EL (cell line): Measurements from ENCODE around the gene AKT1S1.

ENCODE experiments used
- DNase-seq: peaks from one replicate; pipeline ENCODE4 v3.0.0-alpha.2; 2016

Gene AKT1S1

DNA sequence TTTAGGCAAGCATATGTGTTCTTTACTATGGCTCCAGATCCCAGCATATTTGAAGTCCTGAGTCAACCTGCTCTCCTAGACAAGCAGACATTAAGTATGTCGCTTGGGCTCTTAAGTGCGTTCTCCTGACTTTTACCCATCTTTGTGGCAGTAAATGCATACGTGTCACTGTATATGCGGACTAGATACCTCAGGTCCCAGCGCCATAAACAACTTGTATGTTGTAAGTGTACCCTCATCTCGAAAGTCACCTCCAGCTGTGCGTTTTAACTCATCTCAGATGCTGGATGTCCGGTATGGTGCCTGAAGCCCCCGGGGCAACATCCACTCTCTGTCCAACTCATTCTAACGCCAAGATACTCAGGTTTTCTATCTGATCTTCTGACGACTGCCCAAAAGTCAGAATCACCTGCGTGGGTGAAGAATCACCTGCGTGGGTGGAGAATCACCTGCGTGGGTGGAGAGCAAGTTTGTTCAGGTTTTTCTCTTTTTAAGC lies 24.5 kb downstream of the AKT1S1 start:
- DNase-seq = no peak

DNA sequence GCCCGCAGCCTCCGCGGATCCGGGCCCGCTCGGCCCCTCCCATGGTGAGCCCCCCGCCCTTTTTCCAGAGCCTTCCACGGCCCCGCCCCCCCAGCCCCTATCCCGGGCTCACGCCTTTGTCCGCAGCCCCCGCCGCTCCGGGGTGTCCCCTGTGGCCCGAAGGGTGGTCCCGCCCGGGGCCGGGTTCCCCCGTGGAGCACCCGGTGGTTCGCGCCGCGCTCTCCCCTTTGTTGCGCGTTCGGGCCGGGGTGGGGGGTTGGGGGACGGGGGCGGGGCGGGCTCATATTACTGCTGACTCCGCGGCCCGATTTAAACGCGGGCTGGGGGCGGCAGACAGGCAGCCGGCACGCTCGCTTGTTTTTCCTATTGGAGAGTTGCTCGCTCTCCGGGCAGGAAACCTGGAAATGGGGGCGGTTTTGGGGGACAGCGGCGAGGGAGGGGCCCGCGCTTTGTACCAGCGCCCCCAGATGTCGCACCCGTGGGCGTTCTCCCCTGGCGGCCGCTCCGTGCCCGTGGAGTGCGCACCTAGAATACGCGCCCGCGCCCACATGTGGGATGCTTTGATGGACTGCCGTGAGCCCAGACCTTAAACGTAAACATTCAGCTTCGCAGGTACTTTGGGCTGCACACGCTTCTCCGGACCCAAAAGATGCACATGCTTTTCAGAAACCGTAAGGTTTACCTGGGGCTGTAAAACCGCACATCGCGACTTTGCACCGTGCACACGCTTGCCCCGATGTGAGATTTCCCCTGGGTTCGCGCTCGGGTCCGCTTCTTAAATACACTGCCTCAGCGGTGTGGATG lies 25.5 kb downstream of the AKT1S1 start:
- no peak for DNase-seq

DNA sequence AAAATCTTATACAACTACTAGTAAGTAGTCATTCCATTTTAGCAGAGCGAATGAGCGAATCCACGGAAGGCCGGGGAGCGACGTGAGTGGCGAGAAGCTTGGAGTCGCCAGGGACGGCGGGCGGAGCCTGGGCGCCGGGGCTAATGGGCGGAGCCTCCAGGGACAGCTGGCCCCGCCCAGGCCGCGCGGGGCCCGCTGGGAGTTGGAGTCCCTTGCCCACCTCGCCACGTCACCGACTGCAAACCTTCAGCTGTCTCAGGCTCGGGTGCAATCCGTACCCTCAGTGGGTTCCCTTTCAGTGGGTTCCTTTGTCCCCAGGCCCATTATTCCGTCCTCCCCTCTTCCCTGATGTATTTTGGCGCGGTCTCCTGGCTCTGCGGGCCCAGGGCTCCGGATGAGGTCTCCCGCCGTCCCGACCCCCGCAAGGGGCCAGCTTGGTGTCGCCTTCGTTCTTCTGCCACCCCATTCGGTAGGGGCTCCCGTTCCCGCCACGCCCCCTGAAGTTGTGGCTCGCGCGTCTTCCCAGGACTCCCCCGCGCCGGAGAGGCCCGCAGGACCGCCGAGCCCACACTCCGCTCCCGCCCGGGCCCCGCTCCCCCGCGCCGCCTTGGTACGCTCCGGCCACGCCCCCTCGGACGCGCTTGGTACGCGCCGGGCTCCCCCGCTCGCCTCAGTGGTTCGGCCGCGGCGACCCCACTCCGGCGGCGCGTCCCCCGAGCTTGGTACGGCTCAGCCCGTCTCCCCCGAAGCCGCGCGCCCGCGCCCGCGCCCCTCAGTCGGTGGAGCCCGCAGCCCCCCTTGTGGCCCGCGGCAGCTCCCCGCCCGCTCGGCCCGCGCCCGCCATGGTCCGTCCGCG lies 26.4 kb downstream of the AKT1S1 start, which contains the start of gene PTOV1:
Gene PTOV1 (plus strand): TSS at position 673 of the 856 bp plus-strand sequence.
- peak; percentile 92 for DNase-seq

DNA sequence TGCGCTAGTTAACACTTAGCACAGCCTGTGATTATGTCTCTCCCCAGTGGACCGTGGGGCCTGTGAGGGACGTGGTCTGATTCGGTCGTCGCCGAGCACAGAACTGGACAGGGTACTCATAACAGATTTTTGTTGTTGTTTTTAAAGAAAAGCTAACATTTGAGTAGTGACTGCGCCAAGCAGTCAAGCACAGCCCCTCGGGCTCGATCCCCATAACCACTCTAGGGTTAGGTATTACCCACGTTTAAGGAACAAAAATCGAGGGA lies 27.0 kb downstream of the AKT1S1 start:
- no peak for DNase-seq

DNA sequence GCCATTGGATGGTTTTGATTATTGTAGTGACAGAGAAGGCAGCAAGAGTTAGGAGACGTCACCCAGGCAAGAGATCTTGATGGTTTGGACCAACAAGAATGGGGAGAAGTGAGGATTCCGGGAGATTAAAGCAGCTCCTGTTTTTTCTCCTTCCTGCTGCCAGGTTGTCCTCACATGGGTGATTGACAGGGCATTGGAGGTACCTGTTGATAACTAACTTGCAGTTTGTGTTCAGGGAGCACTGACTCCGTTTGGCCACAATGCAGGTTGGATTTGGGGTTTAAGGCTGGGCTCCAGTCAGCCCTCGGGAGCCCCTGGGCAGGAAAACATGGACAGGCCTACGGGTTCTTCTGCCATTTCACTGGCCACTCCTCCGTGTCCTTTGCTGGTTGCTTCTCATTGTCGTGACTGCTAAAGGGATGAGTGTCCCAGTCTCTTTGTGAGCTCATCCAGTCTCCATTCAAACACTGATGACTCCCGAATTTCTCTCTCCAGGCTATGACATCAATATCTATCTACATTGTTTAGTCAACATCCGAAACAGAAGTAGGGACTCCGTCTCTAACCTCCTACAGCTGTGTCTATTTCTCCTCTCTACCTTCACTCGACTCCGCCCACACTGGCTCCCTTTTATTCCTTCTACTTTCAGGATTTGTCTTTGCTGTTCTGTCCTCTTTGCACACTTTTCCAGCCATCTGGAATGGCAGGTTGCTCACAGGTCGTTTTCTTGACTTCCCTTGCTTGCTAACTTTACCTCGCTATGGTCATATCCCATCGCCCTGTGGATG lies 27.5 kb downstream of the AKT1S1 start:
- DNase-seq = no peak

DNA sequence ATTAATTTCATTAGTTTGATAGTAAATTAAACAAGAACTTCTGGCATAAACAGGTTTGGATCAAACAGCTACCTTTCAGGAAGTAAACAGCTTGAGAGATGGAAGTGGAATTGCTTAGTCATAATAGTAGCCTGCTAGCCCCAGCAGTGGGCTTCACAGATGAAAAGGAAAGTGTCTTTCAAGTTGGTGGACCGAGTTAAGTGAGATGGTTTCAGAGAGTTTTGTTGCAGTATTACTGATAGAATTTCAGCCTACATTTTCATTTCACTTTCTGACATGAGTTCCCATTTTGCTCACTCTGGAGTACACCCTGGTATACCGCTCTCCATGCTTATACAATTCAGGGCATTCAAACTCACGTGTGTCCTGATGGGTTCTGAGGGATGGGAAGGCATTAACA lies 28.2 kb downstream of the AKT1S1 start:
- no peak for DNase-seq

DNA sequence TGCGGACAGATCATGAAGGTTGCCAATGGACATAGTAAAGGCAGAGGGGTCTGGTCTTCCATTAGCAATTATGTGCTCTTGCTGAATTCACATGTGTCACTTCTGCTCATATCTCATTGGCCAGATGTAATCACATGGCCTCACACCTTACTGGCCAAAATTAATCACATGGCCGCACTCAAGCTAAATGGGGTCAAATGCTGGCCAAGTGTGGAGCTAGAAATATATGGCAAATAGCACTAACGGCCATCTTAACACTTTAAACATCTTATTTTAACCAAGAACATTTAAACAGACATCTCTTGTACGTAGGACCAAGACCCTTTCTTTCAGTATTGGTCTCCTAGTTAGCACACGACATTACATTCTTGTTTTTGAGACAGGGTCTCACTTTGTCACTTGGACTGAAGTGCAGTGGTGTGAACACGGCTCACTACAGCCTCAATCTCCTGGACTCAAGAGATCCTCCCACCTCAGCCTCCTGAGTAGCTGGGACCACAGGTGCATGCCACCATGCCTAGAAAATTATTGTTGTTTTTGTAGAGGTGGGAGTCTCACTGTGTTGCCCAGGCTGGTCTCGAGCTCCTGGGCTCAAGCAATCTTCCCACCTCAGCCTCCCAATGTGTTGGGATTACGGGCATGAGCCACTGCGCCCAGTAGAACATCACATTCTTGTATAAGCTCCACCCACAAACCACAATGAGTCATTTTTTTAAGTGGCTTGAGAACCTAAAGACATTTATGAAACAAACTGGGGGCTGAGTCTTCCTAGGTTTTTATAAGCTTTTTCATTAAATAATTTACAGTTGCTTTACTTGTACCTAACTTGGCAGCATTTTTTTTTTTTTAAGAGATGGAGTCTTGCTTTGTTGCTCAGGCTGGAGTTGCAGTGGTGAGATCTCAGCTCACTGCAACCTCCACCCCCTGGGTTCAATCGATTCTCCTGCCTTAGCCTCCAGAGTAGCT lies 29.1 kb downstream of the AKT1S1 start:
- peak; percentile 92 for DNase-seq

DNA sequence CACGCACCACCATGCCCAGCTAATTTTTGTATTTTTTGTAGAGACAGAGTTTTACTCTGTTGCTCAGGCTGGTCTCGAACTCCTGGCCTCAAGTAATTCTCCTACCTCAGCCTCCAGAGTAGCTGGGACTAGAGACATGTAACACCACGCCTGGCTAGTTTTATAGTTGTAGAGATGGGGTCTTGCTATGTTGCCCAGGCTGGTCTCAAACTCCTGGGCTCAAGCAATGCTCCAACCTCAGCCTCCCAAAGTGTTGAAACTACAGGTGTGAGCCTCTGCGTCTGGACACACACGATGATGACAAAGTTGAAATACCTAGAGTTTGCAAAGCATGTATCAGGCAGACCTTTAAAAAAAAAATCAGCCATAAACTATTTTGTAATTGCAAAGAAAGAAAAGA lies 30.7 kb downstream of the AKT1S1 start:
- DNase-seq = no peak

DNA sequence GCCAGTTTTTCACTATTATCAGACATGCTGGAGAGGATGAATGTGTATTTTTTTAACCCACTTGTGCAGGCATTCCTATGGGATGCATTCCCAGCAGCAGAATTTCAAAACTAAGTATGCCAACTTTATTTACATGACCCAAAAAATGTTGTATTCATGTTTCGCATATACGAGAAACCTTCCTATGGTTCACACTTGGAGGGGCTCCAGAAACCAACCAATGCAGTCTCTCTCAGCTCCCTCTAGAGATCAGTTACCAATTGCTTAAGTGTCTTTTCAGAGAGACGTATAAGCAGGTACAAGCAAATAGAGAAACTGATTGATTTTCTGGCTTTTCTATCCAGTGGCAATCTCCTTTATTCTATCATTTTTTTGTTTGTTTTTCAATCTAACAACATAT lies 31.7 kb downstream of the AKT1S1 start:
- no peak for DNase-seq

DNA sequence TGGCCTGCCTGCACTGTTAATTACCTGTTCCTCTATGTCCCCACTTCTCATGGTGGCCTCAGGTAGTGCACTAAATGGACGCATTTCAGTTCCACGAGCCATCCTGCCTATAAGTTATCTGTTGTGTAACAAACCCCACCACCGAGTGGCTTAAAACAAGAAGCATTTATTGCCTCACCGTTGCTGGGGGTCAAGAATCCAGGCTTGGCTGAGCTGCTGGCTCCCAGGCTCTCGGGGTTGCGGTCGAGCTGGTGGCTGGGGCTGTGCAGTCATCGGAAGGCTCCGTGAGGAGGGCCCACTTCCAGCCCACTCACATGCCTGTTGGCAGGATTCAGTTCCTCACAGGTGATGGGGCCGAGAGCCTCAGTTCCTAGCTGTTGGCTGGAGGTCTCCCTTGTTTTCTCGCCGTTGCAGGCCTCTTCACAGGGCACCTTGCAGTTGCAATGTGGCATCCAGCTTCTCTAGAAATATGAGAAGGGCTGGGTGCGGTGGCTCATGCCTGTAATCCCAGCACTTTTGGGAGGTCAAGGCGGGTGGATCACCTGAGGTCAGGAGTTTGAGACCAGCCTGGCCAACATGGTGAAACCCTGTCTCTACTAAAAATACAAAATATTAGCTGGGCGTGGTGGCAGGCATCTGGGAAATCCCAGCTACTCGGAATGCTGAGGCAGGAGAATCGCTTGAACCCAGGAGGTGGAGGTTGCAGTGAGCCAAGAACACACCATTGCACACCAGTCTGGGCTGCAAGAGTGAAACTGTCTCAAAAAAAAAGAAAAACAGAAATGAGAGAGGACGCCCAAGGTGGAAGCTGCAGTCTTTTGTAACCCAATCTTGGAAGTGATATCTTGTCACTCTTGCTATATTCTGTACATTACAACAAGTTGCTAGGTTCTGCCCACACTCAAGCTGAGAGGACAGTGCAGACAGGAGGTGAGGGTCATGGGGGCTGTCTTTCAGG lies 32.7 kb downstream of the AKT1S1 start:
- no peak for DNase-seq

DNA sequence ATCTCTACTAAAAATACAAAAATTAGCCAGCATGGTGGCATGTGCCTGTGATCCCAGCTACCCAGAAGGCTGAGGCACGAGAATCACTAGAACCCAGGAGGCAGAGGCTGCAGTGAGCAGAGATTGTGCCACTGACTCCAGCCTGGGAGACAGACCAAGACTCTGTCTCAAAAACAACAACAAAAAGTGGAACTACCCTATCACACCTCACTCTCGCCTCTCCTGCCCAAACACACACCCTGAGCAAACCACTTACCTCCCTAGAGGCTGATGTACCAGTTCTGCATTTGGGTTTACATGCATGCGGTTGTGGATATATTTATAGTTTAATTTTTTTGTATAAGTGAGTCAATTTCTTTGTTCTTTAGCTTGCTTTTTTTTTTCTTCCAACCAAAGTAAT lies 33.9 kb downstream of the AKT1S1 start:
- DNase-seq = no peak

DNA sequence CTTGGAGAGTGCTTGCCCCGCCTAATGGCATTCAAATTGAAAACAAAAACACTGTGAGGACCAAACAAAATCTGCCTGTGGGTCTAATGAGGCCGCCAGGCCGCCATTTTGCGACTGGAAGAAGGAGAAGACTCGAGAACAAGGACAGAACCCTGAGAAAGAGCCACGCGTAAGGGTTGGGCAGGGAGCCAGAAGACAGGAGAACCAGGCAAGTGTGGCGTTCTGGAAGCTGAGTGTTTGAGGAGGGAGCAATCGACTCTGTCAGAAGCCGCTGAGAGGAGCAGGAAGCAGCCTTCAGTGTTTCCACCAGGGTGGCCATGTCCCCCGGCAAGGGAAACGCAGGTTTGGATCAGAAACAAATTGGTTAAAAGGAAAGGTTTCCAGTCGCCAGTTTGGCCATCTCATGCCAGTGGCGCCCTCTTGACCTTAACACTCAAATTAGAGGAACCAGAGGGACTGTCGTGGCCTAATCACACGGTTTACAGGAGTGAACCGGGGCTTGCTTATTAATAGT lies 36.4 kb downstream of the AKT1S1 start:
- DNase-seq = no peak

DNA sequence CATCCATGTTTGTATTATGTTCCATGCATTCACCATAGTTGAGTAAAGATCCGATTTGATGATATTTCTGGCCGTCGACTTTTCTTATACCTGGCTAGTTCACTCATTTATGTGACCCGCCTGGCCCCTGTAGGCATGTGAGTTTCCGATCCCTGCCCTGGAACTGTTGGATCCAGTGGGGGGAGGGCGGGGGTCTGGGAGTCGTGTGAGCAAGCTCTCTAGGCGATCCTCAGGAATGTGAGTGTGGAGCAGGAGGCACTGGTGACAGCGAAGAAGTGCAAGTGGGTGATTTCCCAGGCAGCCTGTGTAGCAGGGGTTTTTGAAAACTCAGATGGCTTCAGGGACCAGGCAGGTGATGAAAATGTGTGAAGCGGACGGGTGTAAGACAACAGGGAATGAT lies 36.8 kb downstream of the AKT1S1 start:
- no peak for DNase-seq

DNA sequence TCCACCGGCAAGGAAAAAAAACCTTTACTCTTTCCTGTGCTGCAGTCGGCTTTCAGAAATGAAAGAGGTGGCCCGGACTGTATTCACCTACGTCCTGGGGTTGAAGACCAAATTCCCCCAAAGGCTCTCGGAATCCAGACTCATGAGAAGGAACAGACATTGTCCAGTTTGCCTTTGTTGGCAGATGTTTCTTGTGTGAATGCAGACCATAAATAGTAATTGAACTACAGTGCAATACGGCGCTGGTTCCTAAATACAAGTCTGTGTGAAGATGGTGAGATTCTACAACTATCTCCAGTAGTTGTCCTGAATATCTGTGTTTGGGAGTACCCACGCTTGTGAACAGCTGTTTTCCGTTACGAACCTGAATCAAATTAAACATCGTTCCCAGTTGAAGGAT lies 37.4 kb downstream of the AKT1S1 start:
- no peak for DNase-seq

DNA sequence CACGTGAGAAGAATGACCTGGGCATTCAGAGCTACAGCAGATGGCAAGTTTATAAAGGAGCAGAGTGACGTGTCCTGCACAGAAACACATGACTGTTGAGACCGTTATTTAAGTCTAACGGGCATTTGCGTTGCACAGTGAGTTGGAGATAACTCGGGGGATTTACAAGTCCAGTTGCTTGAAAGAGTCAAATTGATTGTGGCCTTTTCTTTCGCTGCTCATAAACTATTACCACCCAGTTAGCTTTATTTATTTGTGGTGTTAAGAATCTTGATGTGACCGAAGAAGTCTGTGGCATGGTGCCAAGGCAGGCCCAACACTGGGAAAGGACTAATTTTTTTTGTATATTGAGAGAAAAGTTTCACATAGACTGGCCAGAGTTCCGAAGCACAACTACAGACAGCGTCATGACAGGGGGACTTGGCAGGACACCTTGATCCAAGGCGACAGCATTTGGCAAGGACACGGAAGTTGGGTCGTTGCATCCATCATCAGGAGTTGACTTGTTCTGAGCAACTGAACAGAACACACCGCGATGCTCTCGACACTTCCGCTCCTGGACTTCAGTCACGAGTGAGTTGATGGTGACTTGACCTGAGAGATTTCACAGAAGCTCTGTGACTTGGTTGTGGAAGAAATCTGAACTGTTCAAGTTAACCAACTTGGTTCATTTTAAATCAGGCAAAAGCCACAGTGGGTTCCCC lies 38.1 kb downstream of the AKT1S1 start:
- no peak for DNase-seq

DNA sequence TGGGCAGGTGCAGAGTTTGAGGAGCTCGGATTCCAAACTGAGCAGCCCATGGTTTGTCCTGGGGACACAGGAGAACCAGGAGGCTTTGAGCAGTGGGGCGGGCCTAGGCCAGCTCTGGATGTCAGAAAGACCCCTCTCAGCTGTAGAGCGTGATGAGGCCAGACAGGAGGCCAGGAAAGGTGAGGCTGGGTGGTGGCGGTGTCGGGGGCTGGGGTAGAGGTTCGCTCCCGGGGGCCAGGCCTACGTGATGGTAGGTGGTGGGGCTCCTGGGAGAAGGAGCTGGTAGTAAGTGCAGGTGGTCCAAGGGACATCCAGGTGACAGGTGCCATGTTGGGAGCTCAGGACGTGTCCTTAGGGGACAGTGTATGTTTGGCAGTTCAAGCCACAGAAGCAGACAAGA lies 39.7 kb downstream of the AKT1S1 start:
- no peak for DNase-seq

DNA sequence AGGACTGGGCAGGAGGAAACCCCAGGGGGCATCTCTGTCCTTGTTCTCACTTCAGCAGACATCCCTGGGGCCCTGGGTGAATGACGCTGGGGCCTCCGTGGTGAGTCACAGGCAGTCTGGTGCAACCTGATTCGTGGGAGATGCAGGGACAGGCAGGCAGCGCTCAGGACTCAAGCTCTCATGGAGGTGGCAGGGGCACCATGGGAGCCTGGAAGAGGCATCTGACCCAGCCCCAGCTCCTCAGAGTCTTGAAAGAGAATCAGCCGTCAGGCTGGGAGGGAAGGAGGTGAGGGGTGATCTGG lies 40.2 kb downstream of the AKT1S1 start:
- no peak for DNase-seq

DNA sequence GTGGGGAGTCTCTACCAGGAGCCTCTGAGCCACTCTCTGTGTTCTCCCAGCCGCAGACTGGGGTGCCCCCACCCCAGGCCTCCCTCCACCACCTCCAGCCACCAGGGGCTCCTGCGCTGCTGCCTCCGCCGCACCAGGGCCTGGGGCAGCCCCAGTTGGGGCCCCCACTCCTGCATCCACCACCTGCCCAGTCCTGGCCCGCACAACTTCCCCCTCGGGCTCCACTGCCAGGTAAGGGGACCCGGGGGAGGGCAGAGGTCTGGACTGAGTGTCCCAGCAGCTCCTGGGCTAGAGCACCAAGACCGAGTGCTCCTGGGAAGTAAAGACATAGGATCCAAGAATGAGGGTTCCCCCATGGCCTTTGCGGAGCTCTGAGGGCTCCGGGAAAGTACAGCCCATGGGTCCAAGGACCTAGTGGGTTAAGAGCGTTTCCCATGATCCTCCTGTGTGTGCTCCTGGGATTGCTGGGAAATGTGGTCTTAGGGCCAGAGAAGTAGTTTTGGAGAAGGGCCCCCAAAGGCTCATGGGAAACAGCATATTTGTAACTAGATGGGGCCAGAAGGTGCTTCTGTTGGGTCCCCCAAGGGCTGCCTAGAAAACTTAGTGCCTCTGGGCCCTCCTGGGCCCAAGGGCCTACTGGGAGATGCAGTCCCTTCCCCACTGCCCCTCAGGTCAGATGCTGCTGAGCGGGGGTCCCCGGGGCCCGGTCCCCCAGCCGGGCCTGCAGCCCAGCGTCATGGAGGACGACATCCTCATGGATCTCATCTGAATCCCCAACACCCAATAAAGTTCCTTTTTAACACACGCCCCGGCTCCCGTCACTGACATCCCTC lies 40.8 kb downstream of the AKT1S1 start:
- no peak for DNase-seq

DNA sequence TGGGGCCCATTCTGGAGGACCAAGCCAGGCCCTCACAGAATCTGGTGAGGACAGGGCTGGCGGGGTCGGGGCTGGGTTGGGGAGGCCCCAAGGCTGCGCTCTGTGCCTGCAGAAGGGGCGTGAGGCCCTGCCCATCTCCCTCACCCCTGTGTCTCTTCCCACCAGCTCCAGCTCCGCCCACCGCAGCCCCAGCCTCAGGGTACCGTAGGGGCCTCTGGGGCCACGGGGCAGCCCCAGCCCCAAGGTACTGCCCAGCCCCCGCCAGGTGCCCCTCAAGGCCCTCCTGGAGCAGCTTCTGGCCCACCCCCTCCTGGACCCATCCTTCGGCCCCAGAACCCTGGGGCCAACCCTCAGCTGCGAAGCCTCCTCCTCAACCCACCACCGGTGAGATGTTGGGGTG lies 41.6 kb downstream of the AKT1S1 start:
- no peak for DNase-seq
